ENCODE measurements around the gene FOXP1.

DNA sequence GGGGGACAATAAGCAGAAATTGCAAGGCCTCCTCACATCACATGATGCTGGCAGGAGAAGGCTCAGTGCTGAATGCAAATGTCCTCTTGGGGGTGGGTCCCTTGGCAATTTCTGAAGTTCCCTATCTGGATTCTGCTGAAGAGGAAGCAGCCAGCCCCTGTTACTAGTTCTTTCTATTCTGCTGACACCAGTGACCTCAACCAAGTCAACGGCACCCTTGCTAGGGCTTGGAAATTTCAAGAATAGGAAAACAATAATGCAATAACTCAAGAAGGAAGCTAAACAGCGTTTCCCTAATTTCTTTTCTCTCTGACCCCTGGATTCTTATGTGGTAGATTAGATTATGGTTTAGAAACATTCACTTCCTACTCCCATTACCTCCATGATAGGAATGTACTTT, 46.2 kb upstream of the FOXP1 start:
- TF ChIP-seq, protein P1, sequence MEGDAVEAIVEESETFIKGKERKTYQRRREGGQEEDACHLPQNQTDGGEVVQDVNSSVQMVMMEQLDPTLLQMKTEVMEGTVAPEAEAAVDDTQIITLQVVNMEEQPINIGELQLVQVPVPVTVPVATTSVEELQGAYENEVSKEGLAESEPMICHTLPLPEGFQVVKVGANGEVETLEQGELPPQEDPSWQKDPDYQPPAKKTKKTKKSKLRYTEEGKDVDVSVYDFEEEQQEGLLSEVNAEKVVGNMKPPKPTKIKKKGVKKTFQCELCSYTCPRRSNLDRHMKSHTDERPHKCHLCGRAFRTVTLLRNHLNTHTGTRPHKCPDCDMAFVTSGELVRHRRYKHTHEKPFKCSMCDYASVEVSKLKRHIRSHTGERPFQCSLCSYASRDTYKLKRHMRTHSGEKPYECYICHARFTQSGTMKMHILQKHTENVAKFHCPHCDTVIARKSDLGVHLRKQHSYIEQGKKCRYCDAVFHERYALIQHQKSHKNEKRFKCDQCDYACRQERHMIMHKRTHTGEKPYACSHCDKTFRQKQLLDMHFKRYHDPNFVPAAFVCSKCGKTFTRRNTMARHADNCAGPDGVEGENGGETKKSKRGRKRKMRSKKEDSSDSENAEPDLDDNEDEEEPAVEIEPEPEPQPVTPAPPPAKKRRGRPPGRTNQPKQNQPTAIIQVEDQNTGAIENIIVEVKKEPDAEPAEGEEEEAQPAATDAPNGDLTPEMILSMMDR (IDR thresholded peaks at IDR 0.05; ENCODE audit: low read depth, low read length, missing input control): no peak
- no peak for TF ChIP-seq HNF4A (conservative IDR thresholded peaks at IDR 0.05)
- no peak for TF ChIP-seq RAD21 (IDR thresholded peaks at IDR 0.05)
- TF ChIP-seq GABPA (IDR thresholded peaks at IDR 0.05 in 1 of 2, conservative IDR thresholded peaks at IDR 0.05 in 1 of 2): no peak
- TF ChIP-seq YY1 (IDR thresholded peaks at IDR 0.05): no peak
- no peak for TF ChIP-seq EGR1 (IDR thresholded peaks at IDR 0.05; ENCODE audit: low read depth in 2 of 2)
- TF ChIP-seq, protein P2, sequence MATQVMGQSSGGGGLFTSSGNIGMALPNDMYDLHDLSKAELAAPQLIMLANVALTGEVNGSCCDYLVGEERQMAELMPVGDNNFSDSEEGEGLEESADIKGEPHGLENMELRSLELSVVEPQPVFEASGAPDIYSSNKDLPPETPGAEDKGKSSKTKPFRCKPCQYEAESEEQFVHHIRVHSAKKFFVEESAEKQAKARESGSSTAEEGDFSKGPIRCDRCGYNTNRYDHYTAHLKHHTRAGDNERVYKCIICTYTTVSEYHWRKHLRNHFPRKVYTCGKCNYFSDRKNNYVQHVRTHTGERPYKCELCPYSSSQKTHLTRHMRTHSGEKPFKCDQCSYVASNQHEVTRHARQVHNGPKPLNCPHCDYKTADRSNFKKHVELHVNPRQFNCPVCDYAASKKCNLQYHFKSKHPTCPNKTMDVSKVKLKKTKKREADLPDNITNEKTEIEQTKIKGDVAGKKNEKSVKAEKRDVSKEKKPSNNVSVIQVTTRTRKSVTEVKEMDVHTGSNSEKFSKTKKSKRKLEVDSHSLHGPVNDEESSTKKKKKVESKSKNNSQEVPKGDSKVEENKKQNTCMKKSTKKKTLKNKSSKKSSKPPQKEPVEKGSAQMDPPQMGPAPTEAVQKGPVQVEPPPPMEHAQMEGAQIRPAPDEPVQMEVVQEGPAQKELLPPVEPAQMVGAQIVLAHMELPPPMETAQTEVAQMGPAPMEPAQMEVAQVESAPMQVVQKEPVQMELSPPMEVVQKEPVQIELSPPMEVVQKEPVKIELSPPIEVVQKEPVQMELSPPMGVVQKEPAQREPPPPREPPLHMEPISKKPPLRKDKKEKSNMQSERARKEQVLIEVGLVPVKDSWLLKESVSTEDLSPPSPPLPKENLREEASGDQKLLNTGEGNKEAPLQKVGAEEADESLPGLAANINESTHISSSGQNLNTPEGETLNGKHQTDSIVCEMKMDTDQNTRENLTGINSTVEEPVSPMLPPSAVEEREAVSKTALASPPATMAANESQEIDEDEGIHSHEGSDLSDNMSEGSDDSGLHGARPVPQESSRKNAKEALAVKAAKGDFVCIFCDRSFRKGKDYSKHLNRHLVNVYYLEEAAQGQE (IDR thresholded peaks at IDR 0.05): no peak
- TF ChIP-seq, protein P3, sequence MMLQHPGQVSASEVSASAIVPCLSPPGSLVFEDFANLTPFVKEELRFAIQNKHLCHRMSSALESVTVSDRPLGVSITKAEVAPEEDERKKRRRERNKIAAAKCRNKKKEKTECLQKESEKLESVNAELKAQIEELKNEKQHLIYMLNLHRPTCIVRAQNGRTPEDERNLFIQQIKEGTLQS (IDR thresholded peaks at IDR 0.05): no peak
- TF ChIP-seq HNF4G (IDR thresholded peaks at IDR 0.05): no peak
- peak; percentile 8 for TF ChIP-seq SP1 (IDR thresholded peaks at IDR 0.05)
- TF ChIP-seq FOXA2 (IDR thresholded peaks at IDR 0.05): no peak
- TF ChIP-seq, protein P4, sequence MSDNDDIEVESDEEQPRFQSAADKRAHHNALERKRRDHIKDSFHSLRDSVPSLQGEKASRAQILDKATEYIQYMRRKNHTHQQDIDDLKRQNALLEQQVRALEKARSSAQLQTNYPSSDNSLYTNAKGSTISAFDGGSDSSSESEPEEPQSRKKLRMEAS (IDR thresholded peaks at IDR 0.05): no peak
- TF ChIP-seq, protein P5, sequence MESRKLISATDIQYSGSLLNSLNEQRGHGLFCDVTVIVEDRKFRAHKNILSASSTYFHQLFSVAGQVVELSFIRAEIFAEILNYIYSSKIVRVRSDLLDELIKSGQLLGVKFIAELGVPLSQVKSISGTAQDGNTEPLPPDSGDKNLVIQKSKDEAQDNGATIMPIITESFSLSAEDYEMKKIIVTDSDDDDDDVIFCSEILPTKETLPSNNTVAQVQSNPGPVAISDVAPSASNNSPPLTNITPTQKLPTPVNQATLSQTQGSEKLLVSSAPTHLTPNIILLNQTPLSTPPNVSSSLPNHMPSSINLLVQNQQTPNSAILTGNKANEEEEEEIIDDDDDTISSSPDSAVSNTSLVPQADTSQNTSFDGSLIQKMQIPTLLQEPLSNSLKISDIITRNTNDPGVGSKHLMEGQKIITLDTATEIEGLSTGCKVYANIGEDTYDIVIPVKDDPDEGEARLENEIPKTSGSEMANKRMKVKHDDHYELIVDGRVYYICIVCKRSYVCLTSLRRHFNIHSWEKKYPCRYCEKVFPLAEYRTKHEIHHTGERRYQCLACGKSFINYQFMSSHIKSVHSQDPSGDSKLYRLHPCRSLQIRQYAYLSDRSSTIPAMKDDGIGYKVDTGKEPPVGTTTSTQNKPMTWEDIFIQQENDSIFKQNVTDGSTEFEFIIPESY (IDR thresholded peaks at IDR 0.05): no peak
